ENCODE data around the gene RPS18. TPM values are rescaled to one million over a fixed set of nuclear protein-coding genes. Genes with fewer than 3 reads are reported as not detected.

RPS18 gene
- total and polyA plus RNA-seq, 12 donors = 1,323 to 8,448 (median 2,110) TPM

DNA sequence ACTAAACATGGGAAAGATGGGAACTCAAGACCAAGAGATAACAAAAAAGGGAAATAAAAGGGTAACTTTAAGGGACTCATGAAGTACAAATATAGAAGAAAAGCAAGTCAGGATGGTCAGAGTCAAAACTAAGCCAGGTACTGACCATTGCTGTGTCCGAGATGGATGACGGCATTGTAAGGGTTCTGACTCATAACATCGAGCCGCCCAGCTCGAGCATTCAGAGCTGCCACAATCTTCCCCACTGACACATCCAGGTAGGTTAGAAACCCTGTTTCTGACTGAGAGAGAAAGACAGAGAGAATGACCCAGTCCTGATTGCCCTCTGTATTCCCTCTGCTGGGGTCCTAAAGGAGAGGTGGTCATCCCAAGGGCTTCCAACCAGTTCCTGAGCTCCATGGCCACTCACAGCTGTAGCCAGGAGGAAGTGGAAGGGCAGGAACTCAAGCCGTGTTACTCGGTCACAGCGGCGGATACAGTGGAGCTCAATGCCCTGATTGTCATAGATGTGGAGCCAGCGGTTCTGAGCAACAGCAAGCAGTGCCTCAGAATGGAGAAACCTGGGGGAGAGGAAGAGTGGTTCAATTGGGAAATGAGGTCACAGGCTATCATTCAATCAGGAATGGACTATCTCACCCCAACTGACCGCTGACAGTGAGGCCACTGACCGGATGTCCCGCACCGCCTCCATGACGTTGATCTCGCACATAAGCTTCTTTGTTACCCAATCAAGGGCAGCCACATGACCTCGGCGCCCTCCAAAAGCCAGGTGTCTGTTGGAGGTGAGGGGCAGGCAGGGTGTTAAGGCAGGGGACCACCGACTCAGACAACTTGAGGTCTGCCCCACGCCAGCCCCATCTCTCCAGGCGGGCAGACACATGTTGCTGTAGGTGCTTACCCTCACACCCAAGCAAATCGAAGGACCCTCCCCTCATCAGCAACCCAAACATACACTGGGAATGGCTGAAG is 15.4 kb downstream of the RPS18 start:
- 79 to 91% (median 86%) methylated on average over 14 to 22 of the region's 22 CpGs for WGBS, 4 donors
- no peaks in the 10 kb centered on the region for H3K27me3 ChIP-seq
- H3K4me1 ChIP-seq (replicated peaks in 1 of 2) = peaks cover 5 to 21% of the 10 kb centered on the region in 2 donors
- no peak overlapping the region for H3K4me3 ChIP-seq
- no peak for TF ChIP-seq POLR2A (IDR thresholded peaks at IDR 0.05)
- TF ChIP-seq, protein P1, sequence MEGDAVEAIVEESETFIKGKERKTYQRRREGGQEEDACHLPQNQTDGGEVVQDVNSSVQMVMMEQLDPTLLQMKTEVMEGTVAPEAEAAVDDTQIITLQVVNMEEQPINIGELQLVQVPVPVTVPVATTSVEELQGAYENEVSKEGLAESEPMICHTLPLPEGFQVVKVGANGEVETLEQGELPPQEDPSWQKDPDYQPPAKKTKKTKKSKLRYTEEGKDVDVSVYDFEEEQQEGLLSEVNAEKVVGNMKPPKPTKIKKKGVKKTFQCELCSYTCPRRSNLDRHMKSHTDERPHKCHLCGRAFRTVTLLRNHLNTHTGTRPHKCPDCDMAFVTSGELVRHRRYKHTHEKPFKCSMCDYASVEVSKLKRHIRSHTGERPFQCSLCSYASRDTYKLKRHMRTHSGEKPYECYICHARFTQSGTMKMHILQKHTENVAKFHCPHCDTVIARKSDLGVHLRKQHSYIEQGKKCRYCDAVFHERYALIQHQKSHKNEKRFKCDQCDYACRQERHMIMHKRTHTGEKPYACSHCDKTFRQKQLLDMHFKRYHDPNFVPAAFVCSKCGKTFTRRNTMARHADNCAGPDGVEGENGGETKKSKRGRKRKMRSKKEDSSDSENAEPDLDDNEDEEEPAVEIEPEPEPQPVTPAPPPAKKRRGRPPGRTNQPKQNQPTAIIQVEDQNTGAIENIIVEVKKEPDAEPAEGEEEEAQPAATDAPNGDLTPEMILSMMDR (IDR thresholded peaks at IDR 0.05) = no peak
- intact Hi-C loops (cut with DNase I) = no loop called here
- no peak overlapping the region for H3K27ac ChIP-seq
- no peak for DNase-seq
- H3K36me3 ChIP-seq (replicated peaks in 1 of 2) = peaks cover 0 to 65% of the 10 kb centered on the region in 2 donors
- H3K9me3 ChIP-seq (replicated peaks in 1 of 3) = no peaks in the 10 kb centered on the region

DNA sequence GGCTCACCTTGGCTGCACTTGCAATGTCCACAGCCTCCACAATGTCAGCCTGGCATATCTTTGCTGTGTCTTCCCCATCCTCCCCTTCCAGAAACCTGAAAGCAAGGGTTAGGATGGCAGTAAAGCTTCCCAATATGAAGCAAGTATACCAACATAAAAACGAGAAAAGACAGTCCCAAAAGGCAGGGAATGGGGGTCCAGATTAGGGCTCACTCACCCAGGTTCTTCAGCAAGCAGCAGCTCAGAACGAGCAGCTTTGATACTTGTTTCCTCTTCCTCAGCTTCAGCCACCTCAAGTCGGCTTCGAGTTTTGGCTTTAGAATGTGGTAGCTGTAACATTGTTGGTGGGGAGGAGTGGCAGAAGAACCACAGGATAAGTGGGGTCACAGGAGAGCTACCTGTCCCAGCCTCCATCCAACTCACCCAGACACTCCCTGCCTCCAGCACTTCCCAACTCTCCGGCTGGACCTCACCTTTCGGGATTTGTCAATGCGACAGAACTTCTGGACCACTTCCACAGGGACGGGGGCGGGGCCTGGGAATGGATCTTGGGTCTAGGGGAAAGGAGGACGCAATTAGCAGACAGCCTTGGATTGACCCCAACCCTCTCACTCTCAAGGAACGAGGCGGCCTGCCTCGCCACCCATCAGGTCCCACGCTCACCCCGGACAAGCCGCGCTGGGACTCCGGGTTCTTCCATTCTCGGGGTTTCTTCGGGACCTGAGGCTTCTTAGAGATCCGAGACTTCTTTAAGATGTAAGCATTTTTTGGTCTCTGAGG is 16.5 kb downstream of the RPS18 start:
- peak in 1 of 7 donors; percentile 19 for DNase-seq
- WGBS, 4 donors = 10 to 16% (median 13%) methylated on average over 17 to 21 of the region's 21 CpGs
- H3K27ac ChIP-seq = peak overlapping the region in 3 of 5 donors; percentile 12 to 80 (median 55)
- peak overlapping the region; percentile 2 to 81 (median 66) for H3K4me3 ChIP-seq
- peaks cover 0 to 65% of the 10 kb centered on the region in 2 donors for H3K36me3 ChIP-seq (replicated peaks in 1 of 2)
- intact Hi-C loops (cut with DNase I) = no loop called here
- H3K27me3 ChIP-seq = no peaks in the 10 kb centered on the region
- peaks cover 5 to 21% of the 10 kb centered on the region in 2 donors for H3K4me1 ChIP-seq (replicated peaks in 1 of 2)
- H3K9me3 ChIP-seq (replicated peaks in 1 of 3) = no peaks in the 10 kb centered on the region
- TF ChIP-seq, protein P1 (IDR thresholded peaks at IDR 0.05) = no peak
- no peak for TF ChIP-seq POLR2A (IDR thresholded peaks at IDR 0.05)

DNA sequence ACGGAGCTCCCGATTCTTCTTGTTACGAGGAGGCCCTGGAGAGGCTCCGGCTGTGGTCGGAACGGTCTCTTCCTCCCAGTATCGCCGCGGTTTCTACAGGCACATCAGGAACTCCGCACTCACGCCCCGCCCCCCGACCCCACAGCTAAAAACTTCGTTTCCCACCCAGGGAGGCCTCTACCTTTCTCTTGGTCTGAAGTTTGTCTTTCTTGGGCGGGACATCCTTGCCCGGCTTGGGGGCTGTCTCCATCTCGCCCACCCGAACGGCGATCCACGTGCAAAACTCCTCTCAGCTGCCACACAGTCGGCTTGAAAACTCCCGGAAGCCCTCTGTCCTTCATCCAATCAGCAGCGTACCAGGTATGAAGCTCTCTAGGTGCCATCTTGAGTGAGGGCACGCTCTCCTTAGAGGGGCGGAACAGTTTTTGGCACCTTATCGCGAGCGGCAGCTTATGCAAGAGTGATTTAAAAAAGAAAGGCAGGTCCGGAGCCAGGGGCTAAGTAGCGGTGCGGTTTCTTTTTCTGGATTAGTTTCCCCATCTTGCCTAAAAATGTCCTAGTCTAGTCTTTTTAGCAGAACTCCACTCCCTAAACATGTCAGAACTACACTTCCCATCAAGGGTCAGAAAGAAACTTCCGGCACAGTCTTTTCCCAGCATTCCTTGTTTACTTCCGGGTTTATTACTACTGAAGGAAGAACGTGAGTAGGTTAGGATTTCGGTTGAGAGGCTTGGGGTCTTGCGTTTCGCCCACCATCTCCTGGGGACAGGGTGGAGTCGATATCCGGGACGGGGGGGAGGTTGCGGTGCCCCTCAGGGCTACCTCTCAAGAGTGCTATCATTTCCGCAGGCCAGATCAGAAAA is 17.3 kb downstream of the RPS18 start, which contains the start of the genes PFDN6 and WDR46:
TSS of gene PFDN6 (plus strand) at position 681 of the 863 bp plus-strand sequence. CDS start 256 bp downstream, outside the sequence.
TSS of gene WDR46 (minus strand) at position 319 of the 863 bp plus-strand sequence. CDS start at position 250, 69 bp downstream.
- peak; percentile 79 to 92 (median 86) for DNase-seq
- Histone ChIP-seq H3K27ac (peak within 1 kb of the TSS in 4 of 5 donors; percentile 32 to 80 (median 56)), H3K4me3 (peak within 1 kb of the TSS; percentile 2 to 81 (median 66)), H3K4me1 (replicated peaks in 1 of 2) (peaks cover 5 to 21% of the 10 kb centered on the region in 2 donors), H3K27me3 (no peaks in the 10 kb centered on the region), H3K9me3 (replicated peaks in 1 of 3) (no peaks in the 10 kb centered on the region), H3K36me3 (replicated peaks in 1 of 2) (peaks cover 0 to 65% of the 10 kb centered on the region in 2 donors)
- WGBS, 4 donors = 0 to 1% (median 0%) methylated on average over 35 to 43 of the region's 43 CpGs
- intact Hi-C loops (cut with DNase I) = no loop called here
- TF ChIP-seq, protein P1 (IDR thresholded peaks at IDR 0.05) = no peak
- TF ChIP-seq POLR2A (IDR thresholded peaks at IDR 0.05) = peak in 1 of 2 donors; percentile 27

Measured in adrenal gland (tissue), 12 donors.